B cell (primary cell): ENCODE data around the gene ACO2. TPM values are rescaled to one million over a fixed set of nuclear protein-coding genes. Genes with fewer than 3 reads are reported as not detected.

Source experiments
- ATAC-seq: fragments of 200-7000 bp; cut with Tn5 transposase; one replicate; pipeline ENCODE4 v1.10.0; 2021; ENCODE audit warnings: low read depth, mild to moderate bottlenecking, moderate number of reproducible peaks, moderate library complexity
- CTCF ChIA-PET: fragments of 350-600 bp; sonication (Branson Sonifier 250); formaldehyde crosslinking; loops from one replicate; lab custom pipeline; 2021; ENCODE audit warnings: antibody characterized with exemption, inconsistent platforms; lab: Charles Lee
- POLR2A ChIA-PET: fragments of 350-600 bp; sonication (Branson Sonifier 250); formaldehyde crosslinking; loops from one replicate; lab custom pipeline; 2021; ENCODE audit warnings: antibody characterized with exemption; lab: Charles Lee
- DNase-seq: peaks from one replicate; pipeline ENCODE4 v3.0.0; 2013
- H2AFZ ChIP-seq: 2 replicates; pipeline ENCODE4 v1.6.1; 2012; ENCODE audit warnings: mild to moderate bottlenecking, low read depth, low read length; ENCODE audit not compliant: insufficient read depth, poor library complexity, severe bottlenecking
- H3K27ac ChIP-seq, 2 donors: 1 replicate in 1 of 2; 2 replicates in 1 of 2; pipeline ENCODE4 v1.5.1; 2012 to 2013; ENCODE audit warnings: low read length in 2 of 2, mild to moderate bottlenecking in 2 of 2, moderate library complexity in 1 of 2
- H3K27me3 ChIP-seq, 4 experiments: fragments of 200-600 bp in 1 of 4; sonication (generic) in 1 of 4; replicated peaks in 1 of 4; 1 replicate in 2 of 4; 2 replicates in 2 of 4; pipeline versions ENCODE4 v1.6.1 to v1.7.0; 2013 to 2016; ENCODE audit warnings: low read length in 3 of 4, mild to moderate bottlenecking in 2 of 4, mixed read lengths in 1 of 4, moderate library complexity in 1 of 4; ENCODE audit not compliant: insufficient read depth in 4 of 4, control insufficient read depth in 3 of 4; ENCODE audit errors: control extremely low read depth in 1 of 4
- H3K36me3 ChIP-seq, 2 experiments: replicated peaks in 1 of 2; 1 replicate in 1 of 2; 2 replicates in 1 of 2; pipeline versions ENCODE4 v1.6.1 to v1.7.1; 2013; ENCODE audit warnings: low read length in 1 of 2; ENCODE audit not compliant: insufficient read depth in 2 of 2, control insufficient read depth in 1 of 2; ENCODE audit errors: control extremely low read depth in 1 of 2, extremely low read depth in 1 of 2
- H3K4me1 ChIP-seq, 2 donors: fragments of 200-600 bp in 1 of 2; sonication (generic) in 1 of 2; 1 replicate in 1 of 2; 2 replicates in 1 of 2; pipeline versions ENCODE4 v1.5.1 to v1.6.1; 2013 to 2017; ENCODE audit warnings: low read length in 2 of 2; ENCODE audit not compliant: control insufficient read depth in 2 of 2, insufficient read depth in 2 of 2
- H3K4me2 ChIP-seq: replicated peaks from 2 replicates; pipeline ENCODE3; 2012; ENCODE audit warnings: mild to moderate bottlenecking, low read depth, low read length; ENCODE audit not compliant: poor library complexity, severe bottlenecking
- H3K4me3 ChIP-seq, 5 experiments: fragments of 200-600 bp in 1 of 5; sonication (generic) in 1 of 5; 1 replicate in 3 of 5; 2 replicates in 2 of 5; pipeline versions ENCODE4 v1.5.1 to v1.7.0; 2011 to 2016; ENCODE audit warnings: low read length in 4 of 5, mild to moderate bottlenecking in 4 of 5, low read depth in 2 of 5, control low read depth in 1 of 5, moderate library complexity in 1 of 5; ENCODE audit not compliant: insufficient read depth in 1 of 5; ENCODE audit errors: control extremely low read depth in 1 of 5, extremely low read depth in 1 of 5
- H3K79me2 ChIP-seq: fragments of 200-600 bp; sonication (generic); one replicate; pipeline ENCODE4 v1.6.0; 2016; ENCODE audit warnings: low read length; ENCODE audit not compliant: control insufficient read depth, insufficient read depth
- H3K9ac ChIP-seq: fragments of 200-600 bp; sonication (generic); 2 replicates; pipeline ENCODE4 v1.6.1; 2017; ENCODE audit warnings: mild to moderate bottlenecking, low read length, moderate library complexity
- H3K9me3 ChIP-seq, 3 donors: one replicate each; pipeline versions ENCODE4 v1.6.1 to v1.7.1; 2013; ENCODE audit warnings: low read length in 2 of 3; ENCODE audit not compliant: control insufficient read depth in 2 of 3, insufficient read depth in 1 of 3; ENCODE audit errors: control extremely low read depth in 1 of 3
- H4K20me1 ChIP-seq: 2 replicates; pipeline ENCODE4 v1.6.0; 2012; ENCODE audit warnings: mild to moderate bottlenecking, low read length; ENCODE audit not compliant: insufficient read depth, control insufficient read depth, poor library complexity, severe bottlenecking
- H3K27ac Mint-ChIP-seq: one replicate; pipeline ENCODE4 v1.8.0; 2021; ENCODE audit warnings: mixed read lengths
- H3K27me3 Mint-ChIP-seq: one replicate; pipeline ENCODE4 v1.8.0; 2021; ENCODE audit warnings: mixed read lengths
- H3K4me1 Mint-ChIP-seq: one replicate; pipeline ENCODE4 v1.8.0; 2021; ENCODE audit warnings: mixed read lengths
- H3K4me3 Mint-ChIP-seq: one replicate; pipeline ENCODE4 v1.8.0; 2021; ENCODE audit warnings: mixed read lengths
- H3K9me3 Mint-ChIP-seq: one replicate; pipeline ENCODE4 v1.8.0; 2022; ENCODE audit warnings: mixed read lengths; ENCODE audit not compliant: insufficient read depth
- CTCF ChIP-seq: fragments of 200-600 bp; IDR thresholded peaks from one replicate; pipeline ENCODE4 v1.8.0; 2022; ENCODE audit warnings: antibody characterized with exemption, mild to moderate bottlenecking
- EZH2 ChIP-seq: IDR thresholded peaks from 2 replicates; pipeline ENCODE4 v1.6.1; 2012; ENCODE audit warnings: borderline replicate concordance, low read depth, mild to moderate bottlenecking, moderate library complexity, low read length; ENCODE audit not compliant: insufficient read depth, poor library complexity, severe bottlenecking
- WGBS: methylation state at CpG from one replicate; pipeline ENCODE4 v1.1.5; 2013; ENCODE audit warnings: missing lambda C conversion rate; ENCODE audit not compliant: insufficient coverage; 5-methylcytosine and 5-hydroxymethylcytosine counted together
- intact Hi-C: fragments of 100-400 bp; cut with micrococcal nuclease; formaldehyde crosslinking; loops from one replicate; pipeline ENCODE4 v1.10.0; 2022
- polyA plus RNA-seq: library from polyadenylated mRNA; depleted of rRNA; stranded (reverse); fragments of >200 nt; gene quantifications from 2 replicates; pipeline ENCODE4 v1.2.3, GENCODE V29; 2012
- total RNA-seq, 2 donors: library from RNA; stranded (reverse); fragments of 120-200 nt in 1 of 2; gene quantifications; 1 replicate in 1 of 2; 2 replicates in 1 of 2; pipeline versions ENCODE4 v1.2.3 to v1.2.4, GENCODE V29; 2013 to 2022

The ACO2 gene
- total and polyA plus RNA-seq, 2 donors (not counting 1 experiment from before 2014, with no cell fraction given): 91.5 to 91.7 TPM

GRCh38 chr22:41482319-41482935 is 13.5 kb downstream of the ACO2 start:
- peaks cover 3 to 10% of the 10 kb centered on the region in 2 experiments for H3K36me3 ChIP-seq
- peaks cover 33% of the 10 kb centered on the region for H4K20me1 ChIP-seq
- ChIA-PET CTCF (interaction anchor here (0.9 to 2.1 kb wide), 6 partner anchors 9 to 79 kb away, joined by 3 to 5 read pairs (median 4); partner anchors contain the start of gene TOB2), POLR2A (interaction anchor here (0.7 kb wide), 1 partner anchor 34 kb away, joined by 4 read pairs; no protein-coding TSS in a partner anchor)
- H3K9ac ChIP-seq: peak overlapping the region; percentile 46
- H3K4me3 ChIP-seq: peak overlapping the region in 1 of 5 experiments; percentile 13
- TF ChIP-seq EZH2: no peak
- no peak for TF ChIP-seq CTCF
- H3K4me1 Mint-ChIP-seq: peaks cover 83% of the 10 kb centered on the region
- H3K4me3 Mint-ChIP-seq: peak overlapping the region; percentile 12
- no peak for ATAC-seq
- no peak for DNase-seq
- H3K9me3 ChIP-seq: peaks cover 0 to 7% (median 0%) of the 10 kb centered on the region in 3 donors
- no peaks in the 10 kb centered on the region for H3K27me3 Mint-ChIP-seq
- no peak overlapping the region for H2AFZ ChIP-seq
- peak overlapping the region; percentile 82 to 86 for H3K27ac ChIP-seq
- peaks cover 81 to 89% of the 10 kb centered on the region in 2 donors for H3K4me1 ChIP-seq
- H3K27me3 ChIP-seq: no peaks in the 10 kb centered on the region
- WGBS: 21% methylated on average over 2 of the region's 2 CpGs
- no peaks in the 10 kb centered on the region for H3K9me3 Mint-ChIP-seq
- H3K79me2 ChIP-seq: peaks cover 91% of the 10 kb centered on the region
- intact Hi-C loops: no loop called here
- peak overlapping the region; percentile 64 for H3K27ac Mint-ChIP-seq
- peak overlapping the region; percentile 75 for H3K4me2 ChIP-seq

GRCh38 chr22:41485033-41485432 is 16.1 kb downstream of the ACO2 start:
- intact Hi-C loops: no loop called here
- Histone ChIP-seq H3K27ac (peak overlapping the region in 1 of 2 donors; percentile 86), H3K9ac (no peak overlapping the region), H3K4me1 (peaks cover 62 to 77% of the 10 kb centered on the region in 2 donors), H3K36me3 (peaks cover 3 to 12% of the 10 kb centered on the region in 2 experiments), H3K9me3 (no peaks in the 10 kb centered on the region), H2AFZ (no peak overlapping the region), H3K79me2 (peaks cover 98% of the 10 kb centered on the region), H4K20me1 (peaks cover 59% of the 10 kb centered on the region), H3K4me2 (peak overlapping the region; percentile 18), H3K4me3 (no peak overlapping the region), H3K27me3 (no peaks in the 10 kb centered on the region)
- H3K9me3 Mint-ChIP-seq: no peaks in the 10 kb centered on the region
- ATAC-seq: no peak
- WGBS: 73% methylated on average over 6 of the region's 7 CpGs
- CTCF ChIA-PET: interaction anchor here (0.7 to 1.6 kb wide), 4 partner anchors 11 to 81 kb away, joined by 3 to 5 read pairs (median 4); no protein-coding TSS in a partner anchor
- DNase-seq: no peak
- peak overlapping the region; percentile 13 for H3K4me3 Mint-ChIP-seq
- peak overlapping the region; percentile 82 for H3K27ac Mint-ChIP-seq
- no peaks in the 10 kb centered on the region for H3K27me3 Mint-ChIP-seq
- POLR2A ChIA-PET: interaction anchor here (0.7 kb wide), 1 partner anchor 35 kb away, joined by 3 read pairs; no protein-coding TSS in a partner anchor
- TF ChIP-seq EZH2 (no peak), CTCF (no peak)
- H3K4me1 Mint-ChIP-seq: peaks cover 79% of the 10 kb centered on the region
